Measurements from ENCODE around the gene CHCHD2.
"Not testable (repeated sequence)": the region's sequence is repeated elsewhere in the genome, so short reads cannot be mapped to it uniquely, and the experiment has no call there.

Gene CHCHD2

GRCh38 chr7:56086761-56087160 lies 19.5 kb downstream of the CHCHD2 start:
- no peak for DNase-seq
- Histone ChIP-seq H3K4me3 (ENCODE audit: low read length) (no peak overlapping the region), H3K9me3 (replicated peaks; ENCODE audit: insufficient read depth, low read length) (no peaks in the 10 kb centered on the region), H3F3A (ENCODE audit: insufficient read depth, low read length) (no peaks in the 10 kb centered on the region), H3K27me3 (replicated peaks; ENCODE audit: insufficient read depth, low read length) (no peaks in the 10 kb centered on the region), H3K9me2 (replicated peaks; ENCODE audit: insufficient read depth, low read length) (no peaks in the 10 kb centered on the region), H3K36me3 (replicated peaks; ENCODE audit: insufficient read depth, low read length) (no peaks in the 10 kb centered on the region), H3K4me1 (ENCODE audit: low read length) (no peaks in the 10 kb centered on the region), H3K27ac (ENCODE audit: low read length) (no peak overlapping the region), H4K20me1 (ENCODE audit: insufficient read depth, low read length) (no peaks in the 10 kb centered on the region), H3K79me2 (ENCODE audit: low read length) (no peaks in the 10 kb centered on the region), H3K4me2 (ENCODE audit: low read depth, low read length) (no peak overlapping the region), H2AFZ (ENCODE audit: low read length) (no peak overlapping the region), H3K9ac (ENCODE audit: low read length) (no peak overlapping the region)
- TF ChIP-seq EZH2 (optimal IDR thresholded peaks at IDR 0.05; ENCODE audit: low read depth, low read length): no peak
- no peak for TF ChIP-seq EZH2phosphoT487 (IDR thresholded peaks at IDR 0.05; ENCODE audit: low read length)
- no peak for TF ChIP-seq CTCF (IDR thresholded peaks at IDR 0.05; ENCODE audit: low read length)

DNA sequence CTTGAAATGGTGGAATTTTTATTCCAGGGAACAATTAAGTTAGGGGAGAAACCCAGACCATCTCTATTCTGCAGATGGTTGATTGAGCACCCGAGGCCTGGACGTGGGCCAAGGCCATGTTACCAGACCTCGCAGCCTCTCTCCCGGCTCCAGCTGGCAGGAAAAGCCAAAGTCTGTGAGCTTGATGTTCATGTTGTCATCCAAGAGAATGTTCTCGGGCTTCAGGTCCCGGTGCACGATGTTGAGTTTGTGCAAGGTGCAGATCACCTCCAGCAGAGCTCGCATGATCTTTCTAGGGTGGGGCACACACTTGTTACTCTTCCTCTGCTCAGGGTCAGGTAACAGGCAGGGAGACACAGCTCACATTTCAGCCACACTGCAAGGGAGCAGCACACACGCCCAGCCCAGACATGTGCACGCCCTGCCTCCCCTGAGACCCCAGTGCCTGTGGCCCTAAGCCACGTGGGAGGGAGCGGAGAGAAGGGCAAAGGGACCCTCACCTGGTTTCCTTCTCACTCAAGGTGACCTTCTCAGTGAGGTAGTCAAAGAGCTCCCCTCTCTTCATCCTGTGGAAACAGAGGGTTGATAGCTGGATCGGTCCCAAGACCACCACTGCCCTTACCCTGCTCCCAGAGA lies 23.0 kb downstream of the CHCHD2 start:
- Histone ChIP-seq H3K79me2 (ENCODE audit: low read length) (no peaks in the 10 kb centered on the region), H3K9ac (ENCODE audit: low read length) (no peak overlapping the region), H3F3A (ENCODE audit: insufficient read depth, low read length) (no peaks in the 10 kb centered on the region), H3K36me3 (replicated peaks; ENCODE audit: insufficient read depth, low read length) (no peaks in the 10 kb centered on the region), H3K9me3 (replicated peaks; ENCODE audit: insufficient read depth, low read length) (no peaks in the 10 kb centered on the region), H2AFZ (ENCODE audit: low read length) (no peak overlapping the region), H3K27me3 (replicated peaks; ENCODE audit: insufficient read depth, low read length) (no peaks in the 10 kb centered on the region), H3K4me3 (ENCODE audit: low read length) (no peak overlapping the region), H3K9me2 (replicated peaks; ENCODE audit: insufficient read depth, low read length) (no peaks in the 10 kb centered on the region), H4K20me1 (ENCODE audit: insufficient read depth, low read length) (no peaks in the 10 kb centered on the region), H3K4me1 (ENCODE audit: low read length) (no peaks in the 10 kb centered on the region), H3K4me2 (ENCODE audit: low read depth, low read length) (no peak overlapping the region), H3K27ac (ENCODE audit: low read length) (no peak overlapping the region)
- no peak for TF ChIP-seq EZH2 (optimal IDR thresholded peaks at IDR 0.05; ENCODE audit: low read depth, low read length)
- TF ChIP-seq CTCF (IDR thresholded peaks at IDR 0.05; ENCODE audit: low read length): no peak
- TF ChIP-seq EZH2phosphoT487 (IDR thresholded peaks at IDR 0.05; ENCODE audit: low read length): no peak
- no peak for DNase-seq

GRCh38 chr7:56081626-56082340 lies 24.5 kb downstream of the CHCHD2 start:
- Histone ChIP-seq H3K4me1 (ENCODE audit: low read length) (no peaks in the 10 kb centered on the region), H3K4me3 (ENCODE audit: low read length) (no peak overlapping the region), H3K79me2 (ENCODE audit: low read length) (no peaks in the 10 kb centered on the region), H3K4me2 (ENCODE audit: low read depth, low read length) (no peak overlapping the region), H3K36me3 (replicated peaks; ENCODE audit: insufficient read depth, low read length) (no peaks in the 10 kb centered on the region), H2AFZ (ENCODE audit: low read length) (no peak overlapping the region), H3K27ac (ENCODE audit: low read length) (no peak overlapping the region), H4K20me1 (ENCODE audit: insufficient read depth, low read length) (no peaks in the 10 kb centered on the region), H3K9ac (ENCODE audit: low read length) (no peak overlapping the region), H3K9me3 (replicated peaks; ENCODE audit: insufficient read depth, low read length) (no peaks in the 10 kb centered on the region), H3F3A (ENCODE audit: insufficient read depth, low read length) (no peaks in the 10 kb centered on the region), H3K9me2 (replicated peaks; ENCODE audit: insufficient read depth, low read length) (no peaks in the 10 kb centered on the region), H3K27me3 (replicated peaks; ENCODE audit: insufficient read depth, low read length) (no peaks in the 10 kb centered on the region)
- no peak for DNase-seq
- TF ChIP-seq CTCF (IDR thresholded peaks at IDR 0.05; ENCODE audit: low read length) (no peak), EZH2phosphoT487 (IDR thresholded peaks at IDR 0.05; ENCODE audit: low read length) (no peak), EZH2 (optimal IDR thresholded peaks at IDR 0.05; ENCODE audit: low read depth, low read length) (no peak)

- not testable (repeated sequence) for DNase-seq; H3K27ac ChIP-seq (ENCODE audit: low read length); H3K27me3 ChIP-seq (replicated peaks; ENCODE audit: insufficient read depth, low read length); H3K4me3 ChIP-seq (ENCODE audit: low read length); H2AFZ ChIP-seq (ENCODE audit: low read length); H3K4me2 ChIP-seq (ENCODE audit: low read depth, low read length); H3K36me3 ChIP-seq (replicated peaks; ENCODE audit: insufficient read depth, low read length); H3K9ac ChIP-seq (ENCODE audit: low read length); H3K9me3 ChIP-seq (replicated peaks; ENCODE audit: insufficient read depth, low read length); H3K9me2 ChIP-seq (replicated peaks; ENCODE audit: insufficient read depth, low read length); H3K4me1 ChIP-seq (ENCODE audit: low read length); H3F3A ChIP-seq (ENCODE audit: insufficient read depth, low read length); H3K79me2 ChIP-seq (ENCODE audit: low read length); H4K20me1 ChIP-seq (ENCODE audit: insufficient read depth, low read length)
These were observed 25.4 kb downstream of the CHCHD2 start for GRCh38 chr7:56080726-56081435.
